Measurements from ENCODE around the gene WNT7A. TPM values are rescaled to one million over a fixed set of nuclear protein-coding genes. Genes with fewer than 3 reads are reported as not detected.

WNT7A gene
- total and polyA plus RNA-seq, 2 donors (not counting 1 experiment from before 2014, with no cell fraction given), result not detected

GRCh38 chr3:13801361-13802204 lies 78.3 kb downstream of the WNT7A start:
- no peak overlapping the region for H3K4me3 Mint-ChIP-seq
- H2AFZ ChIP-seq (ENCODE audit: insufficient read depth, low read depth, low read length, poor library complexity, severe bottlenecking), result no peak overlapping the region
- peaks cover 0 to 4% (median 0%) of the 10 kb centered on the region in 4 experiments for H3K27me3 ChIP-seq (replicated peaks in 1 of 4; ENCODE audit: control extremely low read depth in 1 of 4, control insufficient read depth in 3 of 4, insufficient read depth in 4 of 4, low read length in 3 of 4)
- H3K4me3 ChIP-seq (ENCODE audit: control extremely low read depth in 1 of 5, extremely low read depth in 1 of 5, insufficient read depth in 1 of 5, low read depth in 2 of 5, low read length in 4 of 5), result no peak overlapping the region
- ChIA-PET CTCF (no interaction called here), POLR2A (no interaction called here)
- TF ChIP-seq EZH2 (IDR thresholded peaks at IDR 0.05; ENCODE audit: borderline replicate concordance, insufficient read depth, low read depth, low read length, poor library complexity, severe bottlenecking) (no peak), CTCF (IDR thresholded peaks at IDR 0.05) (no peak)
- WGBS (ENCODE audit: insufficient coverage), result 83% methylated on average over 8 of the region's 15 CpGs
- peaks cover 9% of the 10 kb centered on the region for H3K27me3 Mint-ChIP-seq
- intact Hi-C loops (cut with micrococcal nuclease), result no loop called here
- no peak overlapping the region for H3K4me2 ChIP-seq (replicated peaks; ENCODE audit: low read depth, low read length, poor library complexity, severe bottlenecking)
- no peaks in the 10 kb centered on the region for H3K79me2 ChIP-seq (ENCODE audit: control insufficient read depth, insufficient read depth, low read length)
- ATAC-seq (ENCODE audit: low read depth), result no peak
- no peak for DNase-seq
- no peaks in the 10 kb centered on the region for H3K4me1 Mint-ChIP-seq
- H3K9me3 Mint-ChIP-seq (ENCODE audit: insufficient read depth), result peaks cover 2% of the 10 kb centered on the region
- no peak overlapping the region for H3K9ac ChIP-seq (ENCODE audit: low read length)
- no peaks in the 10 kb centered on the region for H3K4me1 ChIP-seq (ENCODE audit: control insufficient read depth in 2 of 2, insufficient read depth in 2 of 2, low read length in 2 of 2)
- H3K36me3 ChIP-seq (replicated peaks in 1 of 2; ENCODE audit: control extremely low read depth in 1 of 2, control insufficient read depth in 1 of 2, extremely low read depth in 1 of 2, insufficient read depth in 2 of 2, low read length in 1 of 2), result no peaks in the 10 kb centered on the region
- H3K9me3 ChIP-seq (ENCODE audit: control extremely low read depth in 1 of 3, control insufficient read depth in 2 of 3, insufficient read depth in 1 of 3, low read length in 2 of 3), result peaks cover 0 to 10% (median 0%) of the 10 kb centered on the region in 3 donors
- no peaks in the 10 kb centered on the region for H4K20me1 ChIP-seq (ENCODE audit: control insufficient read depth, insufficient read depth, low read length, poor library complexity, severe bottlenecking)
- H3K27ac Mint-ChIP-seq, result no peak overlapping the region
- no peak overlapping the region for H3K27ac ChIP-seq (ENCODE audit: low read length in 2 of 2)

- Histone ChIP-seq H3K4me1 (ENCODE audit: control insufficient read depth in 2 of 2, insufficient read depth in 2 of 2, low read length in 2 of 2) (no peaks in the 10 kb centered on the region), H3K27me3 (replicated peaks in 1 of 4; ENCODE audit: control extremely low read depth in 1 of 4, control insufficient read depth in 3 of 4, insufficient read depth in 4 of 4, low read length in 3 of 4) (peaks cover 0 to 4% (median 0%) of the 10 kb centered on the region in 4 experiments), H2AFZ (ENCODE audit: insufficient read depth, low read depth, low read length, poor library complexity, severe bottlenecking) (no peak overlapping the region), H3K79me2 (ENCODE audit: control insufficient read depth, insufficient read depth, low read length) (no peaks in the 10 kb centered on the region), H3K27ac (ENCODE audit: low read length in 2 of 2) (no peak overlapping the region), H4K20me1 (ENCODE audit: control insufficient read depth, insufficient read depth, low read length, poor library complexity, severe bottlenecking) (no peaks in the 10 kb centered on the region), H3K4me3 (ENCODE audit: control extremely low read depth in 1 of 5, extremely low read depth in 1 of 5, insufficient read depth in 1 of 5, low read depth in 2 of 5, low read length in 4 of 5) (no peak overlapping the region), H3K9ac (ENCODE audit: low read length) (no peak overlapping the region), H3K36me3 (replicated peaks in 1 of 2; ENCODE audit: control extremely low read depth in 1 of 2, control insufficient read depth in 1 of 2, extremely low read depth in 1 of 2, insufficient read depth in 2 of 2, low read length in 1 of 2) (no peaks in the 10 kb centered on the region), H3K4me2 (replicated peaks; ENCODE audit: low read depth, low read length, poor library complexity, severe bottlenecking) (no peak overlapping the region), H3K9me3 (ENCODE audit: control extremely low read depth in 1 of 3, control insufficient read depth in 2 of 3, insufficient read depth in 1 of 3, low read length in 2 of 3) (peaks cover 0 to 10% (median 0%) of the 10 kb centered on the region in 3 donors)
- intact Hi-C loops (cut with micrococcal nuclease), result no loop called here
- no peak for ATAC-seq (ENCODE audit: low read depth)
- Mint-ChIP-seq H3K9me3 (ENCODE audit: insufficient read depth) (no peaks in the 10 kb centered on the region), H3K27me3 (peaks cover 15% of the 10 kb centered on the region), H3K4me3 (no peak overlapping the region), H3K27ac (no peak overlapping the region), H3K4me1 (no peaks in the 10 kb centered on the region)
- TF ChIP-seq EZH2 (IDR thresholded peaks at IDR 0.05; ENCODE audit: borderline replicate concordance, insufficient read depth, low read depth, low read length, poor library complexity, severe bottlenecking), result no peak
- TF ChIP-seq CTCF (IDR thresholded peaks at IDR 0.05), result no peak
- WGBS (ENCODE audit: insufficient coverage), result 80% methylated on average over 1 of the region's 6 CpGs
- DNase-seq, result no peak
- ChIA-PET CTCF (no interaction called here), POLR2A (no interaction called here)
Measured at GRCh38 chr3:13800064-13800463, 79.8 kb downstream of the WNT7A start.

All from B cell (primary cell).